Stimulated activated effector memory CD8-positive, alpha-beta T cell treated with anti-CD3 and anti-CD28 coated beads, Interleukin-12 subunit alpha, Interleukin-12 subunit beta, amount 100 ng/mL, for 72 hours (primary cell): Measurements from ENCODE around the gene TMEM169.

Source experiments
- ATAC-seq: fragments of 150-1000 bp; cut with Tn5 transposase; 2 replicates; pipeline ENCODE4 v1.10.0; 2021
- DNase-seq, 2 donors: peaks; one replicate each; pipeline ENCODE4 v3.0.0; 2021 to 2022; ENCODE audit warnings: low spot score in 2 of 2
- H3K27ac Mint-ChIP-seq: one replicate; pipeline ENCODE4 v1.8.0; 2022; ENCODE audit warnings: mild to moderate bottlenecking, mixed read lengths
- H3K36me3 Mint-ChIP-seq: one replicate; pipeline ENCODE4 v1.8.0; 2022; ENCODE audit warnings: mild to moderate bottlenecking, mixed read lengths
- H3K4me1 Mint-ChIP-seq: one replicate; pipeline ENCODE4 v1.8.0; 2022; ENCODE audit warnings: mixed read lengths
- H3K4me3 Mint-ChIP-seq: one replicate; pipeline ENCODE4 v1.8.0; 2022; ENCODE audit warnings: mild to moderate bottlenecking, mixed read lengths
- H3K9me3 Mint-ChIP-seq: one replicate; pipeline ENCODE4 v1.8.0; 2022; ENCODE audit warnings: mixed read lengths

TMEM169 gene

DNA sequence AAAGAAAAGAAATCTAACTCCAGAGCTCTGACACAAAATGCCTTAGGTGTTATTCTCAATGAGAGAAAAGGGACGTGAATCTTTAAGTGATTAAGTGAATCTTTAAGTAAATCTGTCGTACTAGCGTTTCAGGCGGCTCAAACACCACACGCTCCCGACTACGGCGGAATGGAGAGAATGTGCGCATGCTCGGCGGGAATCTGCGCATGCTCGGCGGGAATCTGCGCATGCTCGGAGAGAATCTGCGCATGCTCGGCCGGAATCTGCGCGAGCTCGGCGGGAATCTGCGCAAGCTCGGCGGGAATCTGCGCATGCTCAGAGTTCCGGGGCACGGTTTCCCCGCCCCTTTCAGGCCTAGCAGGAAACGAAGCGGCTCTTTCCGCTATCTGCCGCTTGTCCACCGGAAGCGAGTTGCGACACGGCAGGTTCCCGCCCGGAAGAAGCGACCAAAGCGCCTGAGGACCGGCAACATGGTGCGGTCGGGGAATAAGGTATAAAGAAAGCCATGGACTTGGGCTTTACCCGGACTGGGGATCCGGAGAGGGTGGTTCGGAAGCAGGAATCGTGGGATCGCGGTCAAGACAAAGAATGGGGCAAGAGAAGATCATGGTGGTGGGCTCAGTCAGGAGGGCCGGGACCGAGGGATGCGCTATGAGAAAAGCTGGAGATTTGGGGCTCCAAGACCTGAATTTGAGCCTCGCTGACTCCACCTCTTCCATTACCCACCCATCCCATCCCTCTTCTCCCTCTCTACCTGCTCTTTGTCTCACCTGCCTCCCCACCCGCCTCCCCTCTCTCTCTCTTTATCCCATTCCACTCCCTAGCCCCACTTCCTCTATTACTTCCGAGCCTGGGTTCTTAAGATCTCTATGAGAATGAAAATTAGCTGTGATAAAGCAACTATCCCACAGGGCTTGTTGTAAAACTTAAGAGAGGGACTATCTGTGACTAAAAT is 27.5 kb downstream of the TMEM169 start, which contains the start of gene XRCC5:
XRCC5 (plus strand) TSS at position 382 of the 955 bp plus-strand sequence; CDS start at position 471, 89 bp downstream.
- no peaks in the 10 kb centered on the region for H3K9me3 Mint-ChIP-seq
- peak within 1 kb of the TSS; percentile 98 for H3K4me3 Mint-ChIP-seq
- ATAC-seq, result peak; percentile 79
- peak within 1 kb of the TSS; percentile 100 for H3K27ac Mint-ChIP-seq
- no peaks in the 10 kb centered on the region for H3K36me3 Mint-ChIP-seq
- peak; percentile 96 to 99 for DNase-seq
- peaks cover 46% of the 10 kb centered on the region for H3K4me1 Mint-ChIP-seq

DNA sequence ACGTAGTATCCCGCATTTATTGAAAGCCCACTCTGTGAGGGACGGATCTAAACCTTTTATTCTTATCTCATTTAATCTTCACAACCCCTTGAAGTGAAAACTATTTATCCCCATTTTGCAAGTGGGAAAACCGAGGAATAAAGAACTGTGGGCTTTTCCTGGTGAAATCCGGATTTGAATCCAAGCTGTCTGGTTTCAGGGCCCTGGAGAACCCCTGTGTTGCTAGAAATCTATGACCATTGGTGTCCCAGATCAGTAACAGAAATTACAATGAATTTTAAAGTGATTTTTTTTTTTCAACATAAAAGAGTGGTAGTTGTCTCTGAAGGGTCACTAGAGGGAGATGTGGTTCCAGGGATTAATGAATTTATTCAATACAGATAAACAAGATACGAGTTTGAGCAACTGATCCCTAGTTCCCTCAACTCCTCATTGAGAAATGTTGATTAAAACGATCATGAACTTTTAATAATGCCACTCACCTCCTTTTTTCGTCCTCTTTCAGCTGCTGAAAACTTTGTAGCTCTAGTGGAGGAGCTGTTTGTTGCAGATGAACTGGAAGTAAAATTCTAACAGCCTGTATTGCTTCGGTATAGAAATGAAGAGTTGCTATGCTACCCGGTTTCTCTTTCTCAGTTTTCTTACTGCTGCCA is 28.4 kb downstream of the TMEM169 start:
- Mint-ChIP-seq H3K27ac (peak overlapping the region; percentile 100), H3K4me1 (peaks cover 54% of the 10 kb centered on the region), H3K9me3 (no peaks in the 10 kb centered on the region), H3K4me3 (peak overlapping the region; percentile 98), H3K36me3 (no peaks in the 10 kb centered on the region)
- ATAC-seq (peak; percentile 20), DNase-seq (no peak)

DNA sequence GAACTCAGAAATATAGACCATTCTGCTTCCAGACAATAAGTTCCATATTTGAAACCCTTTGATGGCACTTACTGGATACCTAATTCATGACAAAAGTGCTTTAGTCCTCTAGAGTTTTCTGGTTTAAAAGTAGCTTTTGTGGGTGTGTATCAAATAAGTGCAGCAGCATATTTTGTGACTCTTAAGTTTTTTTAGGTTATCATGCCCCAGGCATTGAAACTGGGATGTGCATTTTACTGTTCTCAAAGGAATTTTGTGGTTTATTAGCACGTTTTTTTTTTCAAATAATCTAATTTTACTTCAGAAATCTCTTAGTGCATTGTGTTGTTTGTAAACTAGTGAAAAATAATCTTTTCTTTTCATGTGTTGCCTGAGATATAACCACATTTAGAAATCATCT is 28.9 kb downstream of the TMEM169 start:
- no peak for ATAC-seq
- H3K4me3 Mint-ChIP-seq, result peak overlapping the region; percentile 98
- no peaks in the 10 kb centered on the region for H3K36me3 Mint-ChIP-seq
- H3K9me3 Mint-ChIP-seq, result no peaks in the 10 kb centered on the region
- peaks cover 59% of the 10 kb centered on the region for H3K4me1 Mint-ChIP-seq
- no peak for DNase-seq
- peak overlapping the region; percentile 100 for H3K27ac Mint-ChIP-seq

DNA sequence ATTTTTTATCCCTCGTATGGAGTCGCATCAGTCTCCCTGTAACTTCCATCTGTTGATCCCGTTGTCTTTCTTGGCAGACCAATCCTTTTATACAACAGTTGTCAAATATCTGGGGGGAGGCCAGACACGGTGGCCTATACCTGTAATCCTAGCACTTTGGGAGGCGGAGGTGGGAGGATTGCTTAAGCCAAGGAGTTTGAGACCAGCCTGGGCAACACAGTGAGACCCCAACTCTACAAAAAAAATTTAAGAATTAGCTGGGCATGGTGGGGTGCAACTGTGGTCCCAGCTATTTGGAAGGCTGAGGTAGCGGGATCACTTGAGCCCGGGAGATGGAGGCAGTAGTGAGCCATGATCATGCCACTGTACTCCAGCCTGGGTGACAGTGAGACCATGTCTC is 29.4 kb downstream of the TMEM169 start:
- Mint-ChIP-seq H3K36me3 (no peaks in the 10 kb centered on the region), H3K9me3 (no peaks in the 10 kb centered on the region), H3K4me3 (peak overlapping the region; percentile 98), H3K4me1 (peaks cover 61% of the 10 kb centered on the region), H3K27ac (peak overlapping the region; percentile 97)
- ATAC-seq (no peak), DNase-seq (no peak)

DNA sequence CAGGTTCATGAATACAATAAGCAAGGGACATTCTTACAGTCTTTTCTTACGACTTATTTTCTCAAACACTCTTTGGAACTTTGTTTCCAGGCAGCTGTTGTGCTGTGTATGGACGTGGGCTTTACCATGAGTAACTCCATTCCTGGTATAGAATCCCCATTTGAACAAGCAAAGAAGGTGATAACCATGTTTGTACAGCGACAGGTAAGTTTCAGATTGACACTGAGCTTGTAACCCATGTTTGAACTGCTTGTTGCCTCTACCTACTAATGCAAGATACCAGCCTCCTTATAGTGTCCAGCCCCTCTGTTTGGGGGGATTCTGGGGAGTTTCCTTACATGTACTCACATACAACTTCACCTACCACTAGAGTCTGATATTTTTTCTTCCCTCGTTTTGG is 31.2 kb downstream of the TMEM169 start:
- Mint-ChIP-seq H3K9me3 (no peaks in the 10 kb centered on the region), H3K36me3 (no peaks in the 10 kb centered on the region), H3K4me3 (peak overlapping the region; percentile 98), H3K4me1 (peaks cover 80% of the 10 kb centered on the region), H3K27ac (peak overlapping the region; percentile 97)
- ATAC-seq, result peak; percentile 9
- no peak for DNase-seq

DNA sequence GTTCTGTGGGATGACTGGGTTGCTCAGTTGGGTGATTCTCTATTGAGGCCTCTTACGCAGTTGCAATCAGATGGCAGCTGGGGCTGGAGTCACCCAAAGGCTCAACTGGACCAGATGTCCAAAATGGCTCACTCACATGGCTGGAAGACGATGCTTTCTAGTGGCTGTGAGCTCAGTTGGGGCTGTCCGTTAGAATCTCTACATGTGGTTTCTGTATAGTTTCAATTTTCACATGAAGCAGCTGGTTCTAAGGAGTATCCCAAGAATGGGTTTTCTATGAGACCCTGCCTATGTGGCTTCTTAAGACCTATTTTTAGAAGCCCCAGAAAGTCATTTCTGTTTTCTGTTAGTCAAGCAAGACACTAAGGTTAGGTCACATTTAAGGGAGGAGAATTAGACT is 31.9 kb downstream of the TMEM169 start:
- no peaks in the 10 kb centered on the region for H3K36me3 Mint-ChIP-seq
- H3K27ac Mint-ChIP-seq, result peak overlapping the region; percentile 97
- H3K9me3 Mint-ChIP-seq, result no peaks in the 10 kb centered on the region
- DNase-seq (no peak), ATAC-seq (peak; percentile 55)
- H3K4me1 Mint-ChIP-seq, result peaks cover 84% of the 10 kb centered on the region
- H3K4me3 Mint-ChIP-seq, result peak overlapping the region; percentile 98

DNA sequence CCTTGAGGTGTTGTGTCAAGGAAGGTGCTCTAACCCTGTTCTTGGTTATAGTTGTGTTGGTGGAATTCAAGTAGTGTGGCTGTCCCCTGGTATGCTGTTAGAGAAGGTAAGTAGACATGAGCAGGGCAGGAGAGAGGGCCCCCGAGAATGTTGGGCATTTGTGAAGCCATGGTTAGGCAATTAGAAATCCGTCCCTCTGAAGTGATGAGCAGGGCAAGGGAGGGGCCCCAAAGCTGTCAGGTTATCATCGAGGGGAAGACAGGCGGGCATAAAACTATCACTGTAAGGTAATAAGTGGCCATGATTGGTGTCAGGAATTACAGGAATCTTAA is 32.6 kb downstream of the TMEM169 start:
- Mint-ChIP-seq H3K27ac (peak overlapping the region; percentile 97), H3K4me3 (peak overlapping the region; percentile 98), H3K36me3 (no peaks in the 10 kb centered on the region), H3K9me3 (no peaks in the 10 kb centered on the region), H3K4me1 (peaks cover 82% of the 10 kb centered on the region)
- no peak for DNase-seq
- ATAC-seq, result peak; percentile 1

DNA sequence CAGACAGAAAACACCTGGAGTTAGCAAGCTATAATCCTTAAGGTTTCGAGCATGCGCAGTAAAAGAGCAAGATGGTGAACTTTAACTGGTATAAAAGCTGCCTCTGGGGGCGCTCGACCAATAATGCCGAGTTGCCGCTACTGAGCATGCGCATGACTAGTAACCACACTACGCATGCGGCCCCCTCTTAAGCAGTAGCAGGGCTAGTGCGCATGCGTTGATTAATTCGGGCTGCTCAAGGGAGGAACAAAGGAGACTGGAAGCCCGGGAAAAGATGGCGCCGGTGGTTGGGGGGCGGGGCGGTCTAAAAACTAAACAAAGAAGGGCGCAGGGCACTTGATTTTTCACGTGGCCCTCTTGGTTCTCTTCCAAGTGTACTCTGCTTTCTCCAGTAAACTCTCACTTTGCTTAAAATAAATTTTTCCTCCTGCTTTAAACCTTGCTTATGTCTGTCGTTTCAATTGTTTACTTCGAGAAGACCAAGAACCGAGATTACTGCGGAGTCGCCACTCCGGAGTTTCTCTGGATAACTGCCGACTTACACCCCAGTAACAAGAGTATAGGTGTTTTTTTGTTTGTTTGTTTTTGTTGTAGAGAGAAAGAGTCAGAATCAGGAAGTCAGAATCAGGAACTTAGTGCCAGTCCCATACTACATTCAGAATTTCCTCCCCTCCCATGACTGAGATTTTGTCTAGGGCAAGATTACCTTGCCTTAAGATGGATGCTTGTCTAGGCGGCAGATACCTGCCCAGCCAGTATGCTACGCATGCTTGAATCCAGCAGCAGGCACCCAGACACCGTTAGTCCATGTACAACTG is 33.2 kb downstream of the TMEM169 start:
- peaks cover 88% of the 10 kb centered on the region for H3K4me1 Mint-ChIP-seq
- peak overlapping the region; percentile 98 for H3K4me3 Mint-ChIP-seq
- no peaks in the 10 kb centered on the region for H3K36me3 Mint-ChIP-seq
- DNase-seq, result peak; percentile 95 to 99
- H3K27ac Mint-ChIP-seq, result peak overlapping the region; percentile 97
- ATAC-seq, result peak; percentile 80
- H3K9me3 Mint-ChIP-seq, result no peaks in the 10 kb centered on the region

DNA sequence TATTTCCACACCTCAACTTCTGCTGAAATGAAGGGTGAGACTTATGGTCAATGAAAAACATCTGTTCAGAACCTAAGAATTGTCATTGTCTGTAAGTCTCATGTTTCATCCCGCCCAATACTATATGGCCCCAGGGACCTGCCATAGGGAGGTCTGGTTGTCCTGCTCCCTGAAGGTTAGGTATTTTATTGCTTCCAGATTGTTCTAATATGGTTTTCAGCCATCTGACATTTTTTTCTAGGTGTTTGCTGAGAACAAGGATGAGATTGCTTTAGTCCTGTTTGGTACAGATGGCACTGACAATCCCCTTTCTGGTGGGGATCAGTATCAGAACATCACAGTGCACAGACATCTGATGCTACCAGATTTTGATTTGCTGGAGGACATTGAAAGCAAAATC is 34.7 kb downstream of the TMEM169 start:
- peaks cover 93% of the 10 kb centered on the region for H3K4me1 Mint-ChIP-seq
- no peak for ATAC-seq

DNA sequence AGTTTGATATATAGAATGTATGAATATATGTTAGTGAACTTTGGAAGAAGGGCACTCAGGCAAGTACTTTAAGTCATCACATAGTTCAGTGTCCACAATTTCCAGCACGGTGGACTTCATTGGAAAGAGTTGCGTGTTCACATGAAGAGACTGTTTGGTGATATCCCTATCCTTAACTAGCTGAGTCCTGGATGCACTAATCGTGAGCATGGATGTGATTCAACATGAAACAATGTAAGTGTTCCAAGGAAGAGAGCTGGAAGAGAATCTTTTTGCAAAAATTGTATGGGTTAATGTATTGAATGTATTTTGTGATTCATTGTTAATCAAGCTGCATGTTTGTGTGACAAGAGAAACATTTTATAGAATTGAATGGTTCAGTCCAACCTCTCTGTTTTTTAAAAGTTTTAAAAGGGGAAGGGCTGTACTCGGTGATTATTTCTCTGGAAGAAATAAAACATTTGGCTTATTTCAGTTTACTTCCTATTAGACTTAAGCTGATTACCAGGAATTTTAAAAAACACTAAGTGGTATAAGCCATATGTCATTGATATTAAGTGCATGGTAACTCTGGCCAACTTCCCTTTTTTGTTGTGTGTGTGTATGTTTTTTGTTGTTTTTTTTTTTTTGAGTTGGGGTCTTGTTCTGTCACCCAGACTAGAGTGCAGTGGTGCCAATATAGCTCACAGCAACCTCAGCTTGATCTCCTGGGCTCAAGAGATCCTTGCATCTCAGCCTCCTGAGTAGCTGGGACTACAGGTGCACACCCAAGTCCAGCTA is 36.0 kb downstream of the TMEM169 start:
- Mint-ChIP-seq H3K9me3 (no peaks in the 10 kb centered on the region), H3K36me3 (no peaks in the 10 kb centered on the region), H3K4me3 (peak overlapping the region; percentile 98), H3K27ac (peak overlapping the region; percentile 97), H3K4me1 (peaks cover 88% of the 10 kb centered on the region)
- ATAC-seq (no peak), DNase-seq (no peak)

More for the DNA sequence above, 34.7 kb downstream of the TMEM169 start:
- no peaks in the 10 kb centered on the region for H3K36me3 Mint-ChIP-seq
- peak overlapping the region; percentile 98 for H3K4me3 Mint-ChIP-seq
- H3K27ac Mint-ChIP-seq, result peak overlapping the region; percentile 97
- no peaks in the 10 kb centered on the region for H3K9me3 Mint-ChIP-seq
- no peak for DNase-seq

DNA sequence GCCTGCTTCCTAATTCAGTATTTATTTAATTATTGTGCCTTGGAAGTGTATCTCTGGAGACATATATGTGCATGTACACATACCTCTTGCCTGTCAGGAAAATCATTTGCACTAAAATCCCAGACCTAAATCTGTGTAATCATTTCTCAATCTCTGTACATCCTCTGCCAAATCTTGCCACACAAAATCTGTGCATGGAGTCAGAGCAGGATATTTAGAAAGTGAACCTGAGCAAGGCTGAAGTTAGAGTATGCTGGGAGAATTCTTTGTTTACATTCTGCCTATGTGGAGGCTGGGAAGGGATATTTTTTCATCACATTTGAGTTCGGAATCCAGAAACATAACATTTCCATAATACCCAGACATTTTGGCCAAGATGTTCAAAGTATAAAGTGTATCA is 36.8 kb downstream of the TMEM169 start:
- ATAC-seq, result no peak
- H3K9me3 Mint-ChIP-seq, result no peaks in the 10 kb centered on the region
- no peak for DNase-seq

DNA sequence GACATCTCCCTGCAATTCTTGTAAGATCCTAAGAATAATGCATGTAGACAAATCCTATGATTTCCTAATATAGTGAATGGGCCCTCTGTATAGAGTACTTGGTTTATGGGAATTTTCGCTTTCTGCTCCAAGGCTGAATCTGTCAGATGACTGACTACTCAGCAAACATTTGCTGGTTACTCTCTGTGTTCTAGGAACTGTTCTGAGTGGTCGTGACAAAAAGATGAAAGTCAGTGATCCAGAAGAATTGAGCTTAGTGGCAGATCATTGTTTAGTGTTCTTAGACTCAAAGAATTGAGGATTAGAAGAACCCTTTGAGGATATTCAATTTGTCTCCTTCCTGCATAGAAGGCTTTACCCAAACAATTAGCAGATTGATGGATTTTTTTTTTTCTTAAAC is 37.4 kb downstream of the TMEM169 start:
- DNase-seq (no peak), ATAC-seq (no peak)
- H3K36me3 Mint-ChIP-seq, result no peaks in the 10 kb centered on the region
- peak overlapping the region; percentile 98 for H3K4me3 Mint-ChIP-seq
- H3K27ac Mint-ChIP-seq, result peak overlapping the region; percentile 97
- peaks cover 74% of the 10 kb centered on the region for H3K4me1 Mint-ChIP-seq
- H3K9me3 Mint-ChIP-seq, result no peaks in the 10 kb centered on the region

More for the DNA sequence above, 36.8 kb downstream of the TMEM169 start:
- Mint-ChIP-seq H3K36me3 (no peaks in the 10 kb centered on the region), H3K4me3 (peak overlapping the region; percentile 98), H3K4me1 (peaks cover 80% of the 10 kb centered on the region), H3K27ac (peak overlapping the region; percentile 97)

DNA sequence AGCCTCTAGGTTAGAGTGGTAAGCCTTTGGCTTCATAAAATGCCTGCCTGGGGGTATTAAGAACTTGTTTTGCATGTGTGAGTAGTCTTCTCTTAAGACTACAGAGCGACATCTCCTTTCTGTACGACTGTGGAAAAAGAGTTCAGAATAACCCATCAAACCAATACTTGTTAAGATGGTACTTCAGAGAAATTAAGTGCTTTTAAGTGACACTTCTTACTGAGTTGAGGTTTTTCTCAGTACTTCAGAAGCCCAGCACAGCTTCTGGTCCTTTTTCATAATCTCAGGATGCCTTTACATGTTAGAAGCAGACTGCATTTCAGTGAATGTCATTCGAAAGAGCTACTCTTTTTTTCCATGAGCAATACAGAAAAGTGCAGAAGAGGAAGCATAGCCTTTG is 38.3 kb downstream of the TMEM169 start:
- Mint-ChIP-seq H3K9me3 (no peaks in the 10 kb centered on the region), H3K4me3 (peak overlapping the region; percentile 98), H3K27ac (peak overlapping the region; percentile 97), H3K36me3 (no peaks in the 10 kb centered on the region), H3K4me1 (peaks cover 65% of the 10 kb centered on the region)
- ATAC-seq, result peak; percentile 96
- no peak for DNase-seq

DNA sequence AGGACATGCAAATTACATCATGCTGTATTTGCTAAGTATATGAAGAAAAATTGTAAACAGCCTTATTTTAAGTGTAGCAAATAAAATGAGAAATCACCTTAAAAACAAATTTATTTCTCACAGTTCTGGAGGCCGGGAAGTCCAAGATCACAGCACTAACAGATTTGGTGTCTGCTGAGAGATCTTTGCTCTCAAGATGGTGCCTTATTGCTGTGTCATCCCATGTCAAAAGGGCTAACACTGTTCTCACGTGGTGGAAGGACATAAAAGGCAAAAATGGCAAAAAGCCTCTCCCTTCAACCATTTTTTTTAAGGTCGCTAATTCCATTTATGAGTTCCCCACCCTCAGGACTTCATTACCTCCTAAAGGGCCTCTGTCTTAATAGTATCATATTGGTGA is 39.5 kb downstream of the TMEM169 start:
- Mint-ChIP-seq H3K27ac (peak overlapping the region; percentile 97), H3K4me3 (peak overlapping the region; percentile 98), H3K9me3 (no peaks in the 10 kb centered on the region), H3K4me1 (peaks cover 56% of the 10 kb centered on the region), H3K36me3 (no peaks in the 10 kb centered on the region)
- DNase-seq (no peak), ATAC-seq (no peak)
